GM19395 (cell line): Measurements from ENCODE around the gene OR4M1.
A peak's percentile ranks its signal among the peaks of the same experiment; 100 is the strongest.
"Not testable (repeated sequence)": the region's sequence is repeated elsewhere in the genome, so short reads cannot be mapped to it uniquely, and the experiment has no call there.

ENCODE experiments used
- ATAC-seq: cut with Tn5 transposase; IDR thresholded peaks from one replicate; pipeline ENCODE4 v1.9.1; 2021; ENCODE audit warnings: mild to moderate bottlenecking, moderate library complexity; ENCODE audit not compliant: unreplicated experiment

OR4M1 gene, protein sequence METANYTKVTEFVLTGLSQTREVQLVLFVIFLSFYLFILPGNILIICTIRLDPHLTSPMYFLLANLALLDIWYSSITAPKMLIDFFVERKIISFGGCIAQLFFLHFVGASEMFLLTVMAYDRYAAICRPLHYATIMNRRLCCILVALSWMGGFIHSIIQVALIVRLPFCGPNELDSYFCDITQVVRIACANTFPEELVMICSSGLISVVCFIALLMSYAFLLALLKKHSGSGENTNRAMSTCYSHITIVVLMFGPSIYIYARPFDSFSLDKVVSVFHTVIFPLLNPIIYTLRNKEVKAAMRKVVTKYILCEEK

DNA sequence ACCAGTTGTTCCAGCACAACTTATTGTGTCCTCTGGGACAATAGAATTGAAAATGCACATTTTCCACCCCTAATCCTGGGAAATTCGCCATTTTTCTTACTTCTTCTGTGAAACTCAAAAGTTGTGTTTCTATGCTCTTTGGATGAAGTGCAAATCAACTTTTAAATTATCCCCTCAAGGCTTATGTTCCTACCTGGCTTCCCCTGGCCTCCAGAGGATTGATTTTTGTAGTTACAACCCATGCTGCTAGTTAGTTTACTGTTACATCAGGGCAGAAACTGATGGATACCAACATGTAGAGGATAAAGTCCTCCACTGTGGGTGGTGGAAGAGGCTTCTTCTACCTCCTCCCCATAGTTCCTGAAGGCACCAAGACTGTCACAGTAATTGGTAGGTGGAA is at the start of gene OR4M1:
TSS of gene OR4M1 (plus strand) at position 301 of the 400 bp plus-strand sequence. CDS start 6,819 bp downstream, outside the sequence.
- ATAC-seq = not testable (repeated sequence)

- no peak for ATAC-seq
Measured at GRCh38 chr14:19729359-19729758, 43.9 kb upstream of the OR4M1 start.

DNA sequence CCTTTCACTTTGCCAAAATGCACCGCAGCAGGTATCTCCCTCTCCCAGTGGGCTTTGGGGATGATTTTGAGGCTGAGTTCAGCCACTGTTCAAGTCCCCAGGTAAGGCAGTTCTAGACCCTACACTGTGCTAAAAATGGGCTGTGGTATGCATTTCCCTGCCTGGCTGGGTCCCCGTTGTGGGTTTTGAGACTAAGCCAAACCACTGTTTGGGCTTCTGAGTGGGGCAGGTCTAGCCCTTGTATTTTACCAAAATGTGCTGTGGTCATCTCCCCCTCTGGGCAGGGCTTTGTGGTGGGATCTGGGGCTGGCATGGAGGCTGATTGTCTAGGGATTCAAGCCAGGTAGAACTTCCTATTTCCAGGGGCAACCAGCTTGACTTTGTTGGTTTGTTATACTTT is 43.5 kb upstream of the OR4M1 start:
- ATAC-seq = no peak

GRCh38 chr14:19733893-19734292 is 39.4 kb upstream of the OR4M1 start:
- not testable (repeated sequence) for ATAC-seq

GRCh38 chr14:19743256-19743655 is 30.0 kb upstream of the OR4M1 start, which contains the start of gene OR4Q3:
OR4Q3 (plus strand) TSS chr14:19743571.
- no peak for ATAC-seq

DNA sequence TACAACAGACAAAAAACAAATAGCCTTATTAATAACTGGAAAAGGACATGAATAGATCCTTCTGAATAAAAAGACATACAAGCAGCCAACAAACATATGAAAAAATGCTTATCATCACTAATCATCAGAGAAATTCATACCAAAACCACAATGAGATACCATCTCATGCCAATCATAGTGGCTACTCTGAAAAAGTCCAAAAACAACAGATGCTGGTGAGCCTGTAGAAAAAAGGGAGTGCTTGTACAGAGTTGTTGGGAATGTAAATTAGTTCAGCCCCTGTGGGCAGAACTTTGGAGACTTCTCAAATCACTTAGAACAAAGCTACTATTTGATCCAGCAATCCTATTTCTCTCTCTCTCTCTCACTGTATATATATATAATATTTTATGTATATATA is 21.0 kb upstream of the OR4M1 start:
- ATAC-seq = not testable (repeated sequence)

GRCh38 chr14:19754172-19754571 is 19.1 kb upstream of the OR4M1 start:
- ATAC-seq = no peak

GRCh38 chr14:19771491-19771890 is 1.8 kb upstream of the OR4M1 start:
- not testable (repeated sequence) for ATAC-seq

DNA sequence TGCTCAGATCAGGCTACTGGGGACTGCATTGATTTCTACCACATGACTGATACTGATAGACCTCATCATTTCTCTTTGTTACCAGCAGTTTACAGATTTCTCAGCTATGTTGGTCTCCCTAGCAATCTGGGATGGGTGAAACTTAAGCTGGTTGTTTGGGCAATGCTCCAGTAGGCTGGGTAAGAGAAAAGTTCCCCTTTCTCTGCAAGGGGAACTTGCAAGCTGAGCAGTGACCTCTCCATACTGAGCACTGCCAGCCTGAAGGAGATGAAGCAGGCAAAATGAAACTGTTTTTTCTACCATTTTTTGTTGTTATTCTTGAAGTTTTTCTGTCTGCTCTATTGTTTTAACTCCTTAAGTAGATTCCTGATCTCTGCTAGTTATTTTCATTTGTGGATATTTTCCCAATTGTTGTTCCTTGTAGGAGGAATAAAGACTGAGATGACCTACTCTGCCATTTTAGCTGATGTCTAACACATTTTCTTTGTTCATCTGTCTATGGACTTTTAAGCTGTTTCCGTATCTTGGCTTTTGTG is 1.3 kb upstream of the OR4M1 start:
- no peak for ATAC-seq

GRCh38 chr14:19772454-19772853 is 850 bp upstream of the OR4M1 start:
- ATAC-seq = peak; percentile 48

DNA sequence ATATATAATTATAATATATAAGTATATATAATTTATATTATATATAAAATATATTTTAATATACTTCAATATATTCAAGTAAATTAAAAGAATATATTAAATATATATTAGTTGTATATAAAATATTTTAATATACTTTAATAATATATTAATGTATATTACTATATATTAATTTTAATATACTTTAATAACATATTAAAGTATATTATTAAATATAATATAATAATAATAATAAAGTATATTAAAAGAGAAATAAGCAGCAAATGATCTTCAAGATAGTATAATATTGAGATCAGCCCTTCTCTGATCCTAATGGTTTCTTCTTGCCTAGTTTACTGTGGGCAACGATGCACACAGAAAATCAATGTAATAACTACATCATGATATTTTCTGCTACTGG is 2.3 kb downstream of the OR4M1 start:
- ATAC-seq = no peak

- not testable (repeated sequence) for ATAC-seq
Measured at GRCh38 chr14:19785848-19786247, 12.5 kb downstream of the OR4M1 start.

- not testable (repeated sequence) for ATAC-seq
Measured at GRCh38 chr14:19787318-19787717, 14.0 kb downstream of the OR4M1 start.

GRCh38 chr14:19788150-19788549 is 14.8 kb downstream of the OR4M1 start:
- not testable (repeated sequence) for ATAC-seq

- not testable (repeated sequence) for ATAC-seq
Measured at GRCh38 chr14:19796520-19797108, 23.3 kb downstream of the OR4M1 start.

DNA sequence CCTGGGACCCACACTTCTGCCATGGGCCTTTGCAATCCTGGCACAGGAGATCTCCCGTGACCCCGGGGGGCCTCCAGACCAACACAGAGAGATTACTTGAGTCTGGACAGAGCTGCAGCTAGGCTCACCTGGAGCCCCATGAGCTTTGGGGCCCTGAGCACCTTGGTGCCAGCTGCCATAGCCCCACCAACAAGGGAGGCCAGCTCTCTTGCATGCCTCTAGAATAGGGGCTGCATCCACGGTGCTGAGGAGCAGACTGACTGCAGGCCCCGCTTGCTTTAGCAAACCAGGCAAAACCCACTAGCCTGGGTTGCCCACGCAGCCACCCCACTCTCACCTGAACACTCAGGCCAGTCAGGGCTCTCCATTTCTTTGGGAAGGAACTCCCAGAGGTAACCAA is 26.6 kb downstream of the OR4M1 start:
- ATAC-seq = no peak

DNA sequence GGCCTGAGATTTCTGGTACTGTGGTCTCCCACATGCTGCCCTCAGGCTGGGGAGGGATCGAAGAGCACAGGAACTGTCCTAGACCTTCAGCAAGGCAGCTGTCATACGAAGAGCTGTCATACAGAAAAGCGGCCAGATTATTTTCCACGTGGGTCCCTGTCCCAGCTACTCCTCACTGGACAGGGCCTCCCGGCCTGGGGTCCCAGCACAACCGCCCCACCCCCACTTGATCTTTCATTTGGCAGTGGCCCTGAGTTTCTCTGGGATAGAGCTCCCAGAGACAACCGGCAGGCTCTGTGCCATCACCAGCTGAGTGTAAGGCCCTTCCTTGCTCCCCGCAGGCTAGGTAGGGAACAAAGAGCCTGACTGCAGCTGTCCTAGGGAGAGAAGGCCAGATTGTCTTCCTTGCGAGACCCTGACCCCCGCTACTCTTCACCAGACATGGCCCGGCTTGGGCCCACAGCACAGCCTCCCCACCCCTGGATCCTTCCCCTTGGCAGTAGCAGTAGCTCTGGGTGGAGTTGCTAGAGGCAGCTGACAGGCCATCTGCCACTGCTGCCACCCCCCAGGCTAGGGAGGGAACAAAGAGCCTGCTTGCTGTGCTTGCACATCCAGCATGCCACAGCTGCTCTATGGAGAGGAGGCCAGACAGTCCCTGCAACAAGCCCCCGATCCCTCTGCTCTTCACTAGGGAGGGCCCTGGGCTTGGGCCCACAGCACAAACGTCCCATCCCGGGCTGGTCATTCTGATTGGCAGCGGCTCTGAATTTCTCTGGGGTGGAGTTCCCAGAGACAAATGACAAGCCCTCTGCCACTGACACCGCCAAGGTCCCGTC is 27.2 kb downstream of the OR4M1 start:
- ATAC-seq = no peak

- no peak for ATAC-seq
Measured at GRCh38 chr14:19801118-19801464, 27.8 kb downstream of the OR4M1 start.

DNA sequence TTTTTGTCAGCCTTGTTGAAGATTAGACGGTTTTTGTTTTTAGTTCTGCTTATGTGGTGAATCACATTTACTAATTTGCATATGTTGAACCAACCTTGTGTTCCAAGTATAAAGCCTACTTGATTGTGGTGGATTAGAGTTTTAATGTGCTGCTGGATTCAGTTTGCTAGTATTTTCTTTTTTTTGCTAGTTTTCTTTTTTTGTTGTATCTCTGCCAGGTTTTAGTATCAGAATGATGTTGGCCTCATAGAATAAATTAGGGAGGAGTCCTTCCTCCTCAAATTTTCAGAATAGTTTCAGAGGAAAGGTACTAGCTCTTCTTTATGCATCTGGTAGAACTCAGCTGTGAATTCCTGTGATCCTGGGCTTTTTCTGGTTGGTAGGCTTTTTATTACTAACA is 30.2 kb downstream of the OR4M1 start, which contains the start of gene OR4N2:
TSS of gene OR4N2 (plus strand) at position 301 of the 400 bp plus-strand sequence. CDS start 23,679 bp downstream, outside the sequence.
- not testable (repeated sequence) for ATAC-seq

DNA sequence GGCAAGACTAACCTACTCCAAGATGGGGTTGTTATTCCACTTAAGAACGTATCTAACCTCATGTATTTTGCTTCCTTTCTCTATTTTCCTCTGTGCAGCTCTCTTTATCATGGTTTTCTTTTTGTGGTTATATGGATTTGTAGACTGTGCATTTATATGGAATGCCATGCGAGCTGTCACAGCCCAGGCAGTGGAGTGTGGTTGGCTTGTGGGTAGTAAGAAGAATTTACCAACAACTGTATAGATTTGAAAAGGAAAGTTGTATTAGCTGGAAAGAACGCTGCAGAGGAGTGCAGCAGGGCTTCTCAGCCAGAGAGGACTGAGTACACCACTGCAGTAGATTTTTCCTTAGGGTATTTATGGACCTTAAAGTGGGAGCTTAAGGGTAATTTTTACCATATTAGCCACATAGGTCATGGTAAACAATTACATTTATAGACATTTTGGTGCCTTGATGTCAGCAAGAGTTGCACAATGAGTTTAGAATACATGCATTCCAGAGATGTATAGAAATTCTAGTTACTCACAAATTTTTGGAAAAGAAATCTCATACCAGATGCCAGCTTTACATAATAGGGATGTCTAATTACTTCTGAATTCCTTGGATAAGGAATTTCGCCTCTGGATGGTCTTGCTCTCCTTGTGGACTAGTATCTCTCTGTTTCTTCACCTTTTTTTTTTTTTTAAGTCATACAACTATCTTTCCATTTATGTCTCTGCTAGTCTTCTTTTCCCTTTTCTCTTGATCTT is 40.0 kb downstream of the OR4M1 start:
- not testable (repeated sequence) for ATAC-seq
